Neural progenitor cell (in vitro differentiated cells): ENCODE data around the gene PTGES2. TPM values are rescaled to one million over a fixed set of nuclear protein-coding genes. Genes with fewer than 3 reads are reported as not detected.
A peak's percentile ranks its signal among the peaks of the same experiment; 100 is the strongest.
"Not testable (repeated sequence)": the region's sequence is repeated elsewhere in the genome, so short reads cannot be mapped to it uniquely, and the experiment has no call there.

ENCODE experiments used
- DNase-seq: peaks from one replicate; pipeline ENCODE4 v3.0.0-alpha.2; 2016; ENCODE audit warnings: low spot score
- H2AFZ ChIP-seq: fragments of 200-600 bp; sonication (generic); replicated peaks from 2 replicates; pipeline ENCODE4 v1.6.1; 2016; ENCODE audit warnings: antibody characterized with exemption
- H3F3A ChIP-seq: fragments of 200-600 bp; sonication (generic); 2 replicates; pipeline ENCODE4 v1.6.1; 2016; ENCODE audit warnings: antibody characterized with exemption, low read depth
- H3K27ac ChIP-seq: fragments of 200-600 bp; sonication (generic); 2 replicates; pipeline ENCODE4 v1.5.1; 2016; ENCODE audit warnings: mild to moderate bottlenecking
- H3K27me3 ChIP-seq: fragments of 200-600 bp; sonication (generic); 2 replicates; pipeline ENCODE4 v1.6.1; 2016; ENCODE audit warnings: mild to moderate bottlenecking, moderate library complexity
- H3K36me3 ChIP-seq: fragments of 200-600 bp; sonication (generic); 2 replicates; pipeline ENCODE4 v1.5.1; 2016
- H3K4me1 ChIP-seq: fragments of 200-600 bp; sonication (generic); 2 replicates; pipeline ENCODE4 v1.6.1; 2016; ENCODE audit warnings: mixed run types
- H3K4me2 ChIP-seq: fragments of 200-600 bp; sonication (generic); 2 replicates; pipeline ENCODE4 v1.6.1; 2016
- H3K4me3 ChIP-seq: fragments of 200-600 bp; sonication (generic); 2 replicates; pipeline ENCODE4 v1.5.1; 2016
- H3K79me2 ChIP-seq: fragments of 200-600 bp; sonication (generic); 2 replicates; pipeline ENCODE4 v1.6.1; 2016; ENCODE audit warnings: low read depth
- H3K9ac ChIP-seq: fragments of 200-600 bp; sonication (generic); 2 replicates; pipeline ENCODE4 v1.6.1; 2016
- H3K9me3 ChIP-seq: fragments of 200-600 bp; sonication (generic); 2 replicates; pipeline ENCODE4 v1.5.1; 2016; ENCODE audit warnings: low read depth
- H4K20me1 ChIP-seq: fragments of 200-600 bp; sonication (generic); 2 replicates; pipeline ENCODE4 v1.6.1; 2016; ENCODE audit warnings: low read depth
- H3K27ac Mint-ChIP-seq: 3 replicates; pipeline ENCODE4 v1.8.0; 2021; ENCODE audit warnings: mixed read lengths
- H3K27me3 Mint-ChIP-seq: 2 replicates; pipeline ENCODE4 v1.8.0; 2022; ENCODE audit warnings: low read depth, mild to moderate bottlenecking, inconsistent platforms, moderate library complexity, mixed read lengths; ENCODE audit not compliant: insufficient read depth
- H3K36me3 Mint-ChIP-seq: 3 replicates; pipeline ENCODE4 v1.8.0; 2021; ENCODE audit warnings: mixed read lengths
- H3K4me1 Mint-ChIP-seq: 3 replicates; pipeline ENCODE4 v1.8.0; 2021; ENCODE audit warnings: mixed read lengths
- H3K4me3 Mint-ChIP-seq: 3 replicates; pipeline ENCODE4 v1.8.0; 2021; ENCODE audit warnings: mild to moderate bottlenecking, moderate library complexity, mixed read lengths
- H3K9me3 Mint-ChIP-seq: 3 replicates; pipeline ENCODE4 v1.8.0; 2020; ENCODE audit warnings: mixed read lengths
- EZH2 ChIP-seq: fragments of 200-600 bp; sonication (generic); IDR thresholded peaks from 2 replicates; pipeline ENCODE4 v1.6.1; 2017; ENCODE audit warnings: antibody characterized with exemption, mild to moderate bottlenecking, moderate library complexity
- EZH2phosphoT487 ChIP-seq: fragments of 200-600 bp; sonication (generic); IDR thresholded peaks from 2 replicates; pipeline ENCODE4 v1.6.1; 2017; ENCODE audit warnings: antibody characterized with exemption
- total RNA-seq: library from RNA; depleted of rRNA; stranded (reverse); fragments of >200 nt; gene quantifications from 2 replicates; pipeline ENCODE4 v1.2.3, GENCODE V29; 2015; ENCODE audit warnings: low replicate concordance
- TF ChIP-seq, protein P1 (sequence below): fragments of 200-600 bp; sonication (generic); IDR thresholded peaks from 2 replicates; pipeline ENCODE4 v1.5.1; 2017; ENCODE audit warnings: antibody characterized with exemption, mild to moderate bottlenecking

The PTGES2 gene
- total RNA-seq, 1 donor from 2014 or later: 25.7 TPM

- Histone ChIP-seq H4K20me1 (peaks cover 18% of the 10 kb centered on the region), H3K27me3 (peaks cover 37% of the 10 kb centered on the region), H3K79me2 (peaks cover 23% of the 10 kb centered on the region)
- not testable (repeated sequence) for H3K27ac ChIP-seq, H3F3A ChIP-seq, H3K27ac Mint-ChIP-seq, H3K9me3 ChIP-seq, H3K36me3 ChIP-seq, DNase-seq, H3K36me3 Mint-ChIP-seq, H3K4me1 ChIP-seq, H3K9ac ChIP-seq, H3K27me3 Mint-ChIP-seq, H3K4me2 ChIP-seq, H2AFZ ChIP-seq, H3K4me3 ChIP-seq
- TF ChIP-seq, protein P1, sequence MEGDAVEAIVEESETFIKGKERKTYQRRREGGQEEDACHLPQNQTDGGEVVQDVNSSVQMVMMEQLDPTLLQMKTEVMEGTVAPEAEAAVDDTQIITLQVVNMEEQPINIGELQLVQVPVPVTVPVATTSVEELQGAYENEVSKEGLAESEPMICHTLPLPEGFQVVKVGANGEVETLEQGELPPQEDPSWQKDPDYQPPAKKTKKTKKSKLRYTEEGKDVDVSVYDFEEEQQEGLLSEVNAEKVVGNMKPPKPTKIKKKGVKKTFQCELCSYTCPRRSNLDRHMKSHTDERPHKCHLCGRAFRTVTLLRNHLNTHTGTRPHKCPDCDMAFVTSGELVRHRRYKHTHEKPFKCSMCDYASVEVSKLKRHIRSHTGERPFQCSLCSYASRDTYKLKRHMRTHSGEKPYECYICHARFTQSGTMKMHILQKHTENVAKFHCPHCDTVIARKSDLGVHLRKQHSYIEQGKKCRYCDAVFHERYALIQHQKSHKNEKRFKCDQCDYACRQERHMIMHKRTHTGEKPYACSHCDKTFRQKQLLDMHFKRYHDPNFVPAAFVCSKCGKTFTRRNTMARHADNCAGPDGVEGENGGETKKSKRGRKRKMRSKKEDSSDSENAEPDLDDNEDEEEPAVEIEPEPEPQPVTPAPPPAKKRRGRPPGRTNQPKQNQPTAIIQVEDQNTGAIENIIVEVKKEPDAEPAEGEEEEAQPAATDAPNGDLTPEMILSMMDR: peak; percentile 42
- peaks cover 12% of the 10 kb centered on the region for H3K9me3 Mint-ChIP-seq
- peaks cover 35% of the 10 kb centered on the region for H3K4me1 Mint-ChIP-seq
- peak overlapping the region; percentile 73 for H3K4me3 Mint-ChIP-seq
Measured at GRCh38 chr9:128129976-128130590, 2.6 kb upstream of the PTGES2 start.

DNA sequence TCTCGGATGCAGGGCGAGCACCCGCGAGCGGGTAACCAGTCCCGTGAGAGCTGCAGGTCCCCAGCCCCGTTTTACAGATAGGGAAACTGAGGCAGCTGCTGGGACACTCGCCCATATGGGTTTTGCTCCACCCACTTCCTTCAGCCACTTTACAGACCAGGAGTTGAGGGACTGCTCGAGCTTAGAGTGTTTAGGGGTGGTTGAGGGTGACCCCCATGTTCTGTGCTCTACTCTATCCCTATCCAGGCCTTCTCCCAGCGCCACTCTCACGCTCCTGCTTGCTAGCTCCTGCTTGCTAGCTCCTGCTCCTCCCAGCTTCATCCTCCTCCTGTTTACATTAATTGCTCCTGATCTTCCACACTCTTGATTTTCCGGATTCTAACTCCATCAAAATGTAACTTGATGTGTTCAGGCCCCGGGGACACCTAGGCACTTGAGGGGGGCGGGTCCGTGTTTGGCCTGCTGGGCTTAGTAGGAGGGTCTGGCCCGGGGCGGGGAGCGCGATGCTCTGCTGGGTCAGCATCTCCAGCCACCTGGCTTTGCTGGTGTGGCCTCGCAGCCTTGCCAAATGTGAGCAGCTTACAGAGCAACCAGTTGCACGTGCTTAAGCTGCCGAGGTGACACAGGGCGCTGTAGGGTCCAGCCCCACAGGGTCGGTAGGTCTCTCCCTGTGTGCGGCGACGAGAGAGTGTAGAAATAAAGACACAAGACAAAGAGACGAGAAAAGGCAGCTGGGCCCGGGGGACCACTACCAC lies 1.5 kb upstream of the PTGES2 start:
- no peaks in the 10 kb centered on the region for H3K36me3 ChIP-seq
- Mint-ChIP-seq H3K27me3 (peaks cover 5% of the 10 kb centered on the region), H3K4me1 (peaks cover 33% of the 10 kb centered on the region), H3K36me3 (peaks cover 12% of the 10 kb centered on the region), H3K9me3 (peaks cover 12% of the 10 kb centered on the region), H3K4me3 (peak overlapping the region; percentile 99), H3K27ac (peak overlapping the region; percentile 15)
- no peak overlapping the region for H3K27ac ChIP-seq
- peaks cover 5% of the 10 kb centered on the region for H3K9me3 ChIP-seq
- H3K9ac ChIP-seq: no peak overlapping the region
- H3K4me2 ChIP-seq: peak overlapping the region; percentile 81
- no peak for DNase-seq
- no peaks in the 10 kb centered on the region for H3K4me1 ChIP-seq
- H4K20me1 ChIP-seq: peaks cover 24% of the 10 kb centered on the region
- TF ChIP-seq EZH2phosphoT487: no peak
- TF ChIP-seq, protein P1: no peak
- TF ChIP-seq EZH2: no peak
- H3K4me3 ChIP-seq: peak overlapping the region; percentile 68
- H2AFZ ChIP-seq: peak overlapping the region; percentile 97
- peaks cover 23% of the 10 kb centered on the region for H3K79me2 ChIP-seq
- H3F3A ChIP-seq: no peaks in the 10 kb centered on the region
- peaks cover 33% of the 10 kb centered on the region for H3K27me3 ChIP-seq

- Mint-ChIP-seq H3K27ac (peak overlapping the region; percentile 99), H3K27me3 (peaks cover 5% of the 10 kb centered on the region), H3K4me3 (peak overlapping the region; percentile 99), H3K4me1 (peaks cover 31% of the 10 kb centered on the region), H3K9me3 (peaks cover 12% of the 10 kb centered on the region), H3K36me3 (peaks cover 12% of the 10 kb centered on the region)
- H4K20me1 ChIP-seq: peaks cover 24% of the 10 kb centered on the region
- no peaks in the 10 kb centered on the region for H3K4me1 ChIP-seq
- no peak overlapping the region for H3K9ac ChIP-seq
- peak; percentile 92 for DNase-seq
- H3K4me3 ChIP-seq: peak overlapping the region; percentile 68
- H3K27me3 ChIP-seq: peaks cover 25% of the 10 kb centered on the region
- H3K4me2 ChIP-seq: peak overlapping the region; percentile 81
- H3F3A ChIP-seq: no peaks in the 10 kb centered on the region
- peaks cover 5% of the 10 kb centered on the region for H3K9me3 ChIP-seq
- H3K36me3 ChIP-seq: no peaks in the 10 kb centered on the region
- no peak overlapping the region for H3K27ac ChIP-seq
- peak overlapping the region; percentile 97 for H2AFZ ChIP-seq
- TF ChIP-seq, protein P1: no peak
- no peak for TF ChIP-seq EZH2phosphoT487
- peaks cover 23% of the 10 kb centered on the region for H3K79me2 ChIP-seq
Measured at GRCh38 chr9:128127990-128128835, 684 bp upstream of the PTGES2 start.
